ENCODE measurements around the gene CALML5. TPM values are rescaled to one million over a fixed set of nuclear protein-coding genes. Genes with fewer than 3 reads are reported as not detected.

The CALML5 gene
- total RNA-seq, 1 donor from 2014 or later, result not detected

GRCh38 chr10:5545426-5545777 is 46.0 kb upstream of the CALML5 start:
- H3K36me3 ChIP-seq (ENCODE audit: control insufficient read depth, insufficient read depth, low read length), result no peaks in the 10 kb centered on the region
- H3K4me3 ChIP-seq (ENCODE audit: low read depth, low read length), result no peak overlapping the region
- no peaks in the 10 kb centered on the region for H3K27me3 ChIP-seq (ENCODE audit: control insufficient read depth, insufficient read depth, low read length)
- DNase-seq (ENCODE audit: low read depth), result no peak
- TF ChIP-seq, protein P1, sequence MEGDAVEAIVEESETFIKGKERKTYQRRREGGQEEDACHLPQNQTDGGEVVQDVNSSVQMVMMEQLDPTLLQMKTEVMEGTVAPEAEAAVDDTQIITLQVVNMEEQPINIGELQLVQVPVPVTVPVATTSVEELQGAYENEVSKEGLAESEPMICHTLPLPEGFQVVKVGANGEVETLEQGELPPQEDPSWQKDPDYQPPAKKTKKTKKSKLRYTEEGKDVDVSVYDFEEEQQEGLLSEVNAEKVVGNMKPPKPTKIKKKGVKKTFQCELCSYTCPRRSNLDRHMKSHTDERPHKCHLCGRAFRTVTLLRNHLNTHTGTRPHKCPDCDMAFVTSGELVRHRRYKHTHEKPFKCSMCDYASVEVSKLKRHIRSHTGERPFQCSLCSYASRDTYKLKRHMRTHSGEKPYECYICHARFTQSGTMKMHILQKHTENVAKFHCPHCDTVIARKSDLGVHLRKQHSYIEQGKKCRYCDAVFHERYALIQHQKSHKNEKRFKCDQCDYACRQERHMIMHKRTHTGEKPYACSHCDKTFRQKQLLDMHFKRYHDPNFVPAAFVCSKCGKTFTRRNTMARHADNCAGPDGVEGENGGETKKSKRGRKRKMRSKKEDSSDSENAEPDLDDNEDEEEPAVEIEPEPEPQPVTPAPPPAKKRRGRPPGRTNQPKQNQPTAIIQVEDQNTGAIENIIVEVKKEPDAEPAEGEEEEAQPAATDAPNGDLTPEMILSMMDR (IDR thresholded peaks at IDR 0.05; ENCODE audit: insufficient read depth, low read length, poor library complexity, severe bottlenecking), result no peak

- H3K36me3 ChIP-seq (ENCODE audit: control insufficient read depth, insufficient read depth, low read length), result no peaks in the 10 kb centered on the region
- no peak overlapping the region for H3K4me3 ChIP-seq (ENCODE audit: low read depth, low read length)
- DNase-seq (ENCODE audit: low read depth), result no peak
- no peaks in the 10 kb centered on the region for H3K27me3 ChIP-seq (ENCODE audit: control insufficient read depth, insufficient read depth, low read length)
- TF ChIP-seq, protein P1 (IDR thresholded peaks at IDR 0.05; ENCODE audit: insufficient read depth, low read length, poor library complexity, severe bottlenecking), result no peak
Observed at GRCh38 chr10:5545011-5545410, 45.6 kb upstream of the CALML5 start.

GRCh38 chr10:5544216-5544805 is 44.9 kb upstream of the CALML5 start:
- H3K36me3 ChIP-seq (ENCODE audit: control insufficient read depth, insufficient read depth, low read length), result no peaks in the 10 kb centered on the region

GRCh38 chr10:5543623-5544022 is 44.3 kb upstream of the CALML5 start:
- DNase-seq (ENCODE audit: low read depth), result no peak
- H3K27me3 ChIP-seq (ENCODE audit: control insufficient read depth, insufficient read depth, low read length), result no peaks in the 10 kb centered on the region
- no peak overlapping the region for H3K4me3 ChIP-seq (ENCODE audit: low read depth, low read length)
- H3K36me3 ChIP-seq (ENCODE audit: control insufficient read depth, insufficient read depth, low read length), result no peaks in the 10 kb centered on the region
- TF ChIP-seq, protein P1 (IDR thresholded peaks at IDR 0.05; ENCODE audit: insufficient read depth, low read length, poor library complexity, severe bottlenecking), result no peak

More at GRCh38 chr10:5544216-5544805, 44.9 kb upstream of the CALML5 start:
- no peak for DNase-seq (ENCODE audit: low read depth)
- no peak overlapping the region for H3K4me3 ChIP-seq (ENCODE audit: low read depth, low read length)
- no peaks in the 10 kb centered on the region for H3K27me3 ChIP-seq (ENCODE audit: control insufficient read depth, insufficient read depth, low read length)
- TF ChIP-seq, protein P1 (IDR thresholded peaks at IDR 0.05; ENCODE audit: insufficient read depth, low read length, poor library complexity, severe bottlenecking), result no peak

GRCh38 chr10:5542100-5542499 is 42.7 kb upstream of the CALML5 start:
- Histone ChIP-seq H3K27me3 (ENCODE audit: control insufficient read depth, insufficient read depth, low read length) (no peaks in the 10 kb centered on the region), H3K36me3 (ENCODE audit: control insufficient read depth, insufficient read depth, low read length) (no peaks in the 10 kb centered on the region), H3K4me3 (ENCODE audit: low read depth, low read length) (no peak overlapping the region)
- TF ChIP-seq, protein P1 (IDR thresholded peaks at IDR 0.05; ENCODE audit: insufficient read depth, low read length, poor library complexity, severe bottlenecking), result no peak
- no peak for DNase-seq (ENCODE audit: low read depth)

DNA sequence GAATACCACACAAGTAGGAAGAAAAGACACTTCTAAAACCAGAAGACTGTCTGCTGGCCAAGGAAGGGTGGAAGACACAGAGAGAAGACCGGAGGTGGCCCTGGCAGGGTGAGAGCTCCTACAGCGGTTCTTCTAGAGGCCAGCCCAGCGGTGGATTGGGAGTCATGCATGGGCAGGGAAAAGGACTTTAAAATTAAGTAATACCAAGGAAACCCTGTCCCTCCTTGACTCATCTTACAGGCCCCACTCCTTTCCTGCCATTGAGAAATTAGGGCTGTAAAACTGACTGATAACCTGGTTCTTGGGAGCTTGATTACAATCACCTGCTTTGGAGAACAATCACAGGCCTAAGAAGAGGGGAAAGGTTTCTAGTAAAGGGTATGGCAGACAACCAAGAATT is 41.5 kb upstream of the CALML5 start:
- no peak for DNase-seq (ENCODE audit: low read depth)
- TF ChIP-seq, protein P1 (IDR thresholded peaks at IDR 0.05; ENCODE audit: insufficient read depth, low read length, poor library complexity, severe bottlenecking), result no peak
- Histone ChIP-seq H3K36me3 (ENCODE audit: control insufficient read depth, insufficient read depth, low read length) (no peaks in the 10 kb centered on the region), H3K27me3 (ENCODE audit: control insufficient read depth, insufficient read depth, low read length) (no peaks in the 10 kb centered on the region), H3K4me3 (ENCODE audit: low read depth, low read length) (no peak overlapping the region)
